Suprapubic skin (tissue), 4 donors: Measurements from ENCODE around the gene MAGIX. TPM values are rescaled to one million over a fixed set of nuclear protein-coding genes. Genes with fewer than 3 reads are reported as not detected.
A peak's percentile ranks its signal among the peaks of the same experiment; 100 is the strongest.

Experiments used
- DNase-seq, 2 donors: peaks; one replicate each; pipeline ENCODE4 v3.0.0-alpha.2; 2019; ENCODE audit warnings: low spot score in 2 of 2
- H3K27ac ChIP-seq: fragments of 200-600 bp; sonication (generic); one replicate; pipeline ENCODE4 v1.5.1; 2019
- H3K27me3 ChIP-seq: fragments of 200-600 bp; sonication (generic); one replicate; pipeline ENCODE4 v1.5.1; 2019
- H3K36me3 ChIP-seq: fragments of 200-600 bp; sonication (generic); one replicate; pipeline ENCODE4 v1.5.1; 2019
- H3K4me1 ChIP-seq: fragments of 200-600 bp; sonication (generic); one replicate; pipeline ENCODE4 v1.5.1; 2019
- H3K4me3 ChIP-seq: fragments of 200-600 bp; sonication (generic); one replicate; pipeline ENCODE4 v1.5.1; 2019; ENCODE audit warnings: mild to moderate bottlenecking
- H3K9me3 ChIP-seq: fragments of 200-600 bp; sonication (generic); one replicate; pipeline ENCODE4 v1.5.1; 2019
- CTCF ChIP-seq, 2 donors: fragments of 200-600 bp in 1 of 2; fragments of 450-650 bp in 1 of 2; sonication (generic) in 1 of 2; IDR thresholded peaks; one replicate each; pipeline ENCODE4 v1.5.1; 2016 to 2019; ENCODE audit warnings: antibody characterized with exemption in 2 of 2, mild to moderate bottlenecking in 1 of 2, moderate library complexity in 1 of 2
- EP300 ChIP-seq: sonication (generic); formaldehyde crosslinking; IDR thresholded peaks from one replicate; pipeline ENCODE4 v1.6.1; 2017; ENCODE audit warnings: antibody characterized with exemption
- POLR2A ChIP-seq, 2 donors: fragments of 450-650 bp; IDR thresholded peaks; one replicate each; pipeline ENCODE4 v1.6.1; 2017; ENCODE audit warnings: antibody characterized with exemption in 2 of 2, mild to moderate bottlenecking in 2 of 2, moderate library complexity in 2 of 2
- POLR2AphosphoS5 ChIP-seq, 3 donors: sonication (generic); formaldehyde crosslinking; IDR thresholded peaks; one replicate each; pipeline ENCODE4 v1.6.1; 2017; ENCODE audit warnings: antibody characterized with exemption in 3 of 3
- WGBS: methylation state at CpG from one replicate; pipeline ENCODE4 v1.1.5; 2018; 5-methylcytosine and 5-hydroxymethylcytosine counted together
- total RNA-seq, 4 donors: library from RNA; depleted of rRNA; stranded (reverse); fragments of >200 nt; gene quantifications; one replicate each; pipeline ENCODE4 v1.1.0, GENCODE V29; 2016

MAGIX gene
- total RNA-seq, 4 donors from 2014 or later, result 4.9 to 14.9 (median 9.0) TPM

- peak in 1 of 2 donors; percentile 5 for TF ChIP-seq POLR2A (IDR thresholded peaks at IDR 0.05)
- no peak for TF ChIP-seq POLR2AphosphoS5 (IDR thresholded peaks at IDR 0.05)
- TF ChIP-seq EP300, result no peak
- TF ChIP-seq CTCF (IDR thresholded peaks at IDR 0.05), result peak; percentile 60 to 87
- peak overlapping the region; percentile 93 for H3K27ac ChIP-seq
- WGBS, result 42% methylated on average over 50 of the region's 69 CpGs
- H3K27me3 ChIP-seq, result no peaks in the 10 kb centered on the region
- peaks cover 33% of the 10 kb centered on the region for H3K4me1 ChIP-seq
- no peaks in the 10 kb centered on the region for H3K9me3 ChIP-seq
- no peaks in the 10 kb centered on the region for H3K36me3 ChIP-seq
- H3K4me3 ChIP-seq, result peak overlapping the region; percentile 49
- peak; percentile 91 to 92 for DNase-seq
Measured at GRCh38 chrX:49163555-49164419, 1.2 kb downstream of the MAGIX start.

- 82% methylated on average over 17 of the region's 31 CpGs for WGBS
- TF ChIP-seq POLR2AphosphoS5 (IDR thresholded peaks at IDR 0.05), result no peak
- TF ChIP-seq CTCF (IDR thresholded peaks at IDR 0.05), result no peak
- TF ChIP-seq POLR2A (IDR thresholded peaks at IDR 0.05), result no peak
- TF ChIP-seq EP300, result no peak
Measured at GRCh38 chrX:49164589-49165360, 2.2 kb downstream of the MAGIX start.

GRCh38 chrX:49165901-49166881 is 3.6 kb downstream of the MAGIX start:
- Histone ChIP-seq H3K9me3 (no peaks in the 10 kb centered on the region), H3K27ac (peak overlapping the region; percentile 93), H3K4me3 (peak overlapping the region; percentile 49), H3K4me1 (peaks cover 33% of the 10 kb centered on the region), H3K36me3 (no peaks in the 10 kb centered on the region), H3K27me3 (no peaks in the 10 kb centered on the region)
- no peak for TF ChIP-seq POLR2A (IDR thresholded peaks at IDR 0.05)
- peak in 1 of 2 donors; percentile 26 for TF ChIP-seq CTCF (IDR thresholded peaks at IDR 0.05)
- TF ChIP-seq EP300, result no peak
- no peak for TF ChIP-seq POLR2AphosphoS5 (IDR thresholded peaks at IDR 0.05)
- peak in 1 of 2 donors; percentile 87 for DNase-seq
- 57% methylated on average over 27 of the region's 61 CpGs for WGBS

More at GRCh38 chrX:49164589-49165360, 2.2 kb downstream of the MAGIX start:
- H3K9me3 ChIP-seq, result no peaks in the 10 kb centered on the region
- DNase-seq, result no peak
- H3K4me3 ChIP-seq, result no peak overlapping the region
- peaks cover 33% of the 10 kb centered on the region for H3K4me1 ChIP-seq
- no peaks in the 10 kb centered on the region for H3K36me3 ChIP-seq
- peak overlapping the region; percentile 93 for H3K27ac ChIP-seq
- H3K27me3 ChIP-seq, result no peaks in the 10 kb centered on the region

- DNase-seq, result peak; percentile 81 to 83
- Histone ChIP-seq H3K27ac (peak overlapping the region; percentile 93), H3K36me3 (no peaks in the 10 kb centered on the region), H3K4me3 (peak overlapping the region; percentile 49), H3K4me1 (peaks cover 37% of the 10 kb centered on the region), H3K27me3 (no peaks in the 10 kb centered on the region), H3K9me3 (no peaks in the 10 kb centered on the region)
- TF ChIP-seq CTCF (IDR thresholded peaks at IDR 0.05) (no peak), POLR2AphosphoS5 (IDR thresholded peaks at IDR 0.05) (peak in 1 of 3 donors; percentile 23), POLR2A (IDR thresholded peaks at IDR 0.05) (no peak)
- 41% methylated on average over 19 of the region's 35 CpGs for WGBS
Measured at GRCh38 chrX:49166914-49167739, 4.6 kb downstream of the MAGIX start.
